Measurements from ENCODE around the gene DHRS1. TPM values are rescaled to one million over a fixed set of nuclear protein-coding genes. Genes with fewer than 3 reads are reported as not detected.

The DHRS1 gene
- total and polyA plus RNA-seq, 2 experiments from 2014 or later, result 15.0 to 15.4 TPM

GRCh38 chr14:24249230-24250021 is 50.2 kb downstream of the DHRS1 start:
- Mint-ChIP-seq H3K36me3 (ENCODE audit: low read depth) (no peaks in the 10 kb centered on the region), H3K4me1 (peaks cover 2% of the 10 kb centered on the region; the same call in 1 of the 3 replicates), H3K27ac (no peak overlapping the region), H3K4me3 (no peak overlapping the region), H3K9me3 (no peaks in the 10 kb centered on the region), H3K27me3 (ENCODE audit: insufficient read depth, low read depth, poor library complexity) (peaks cover 6% of the 10 kb centered on the region)
- H3K4me1 ChIP-seq (ENCODE audit: insufficient read depth), result no peaks in the 10 kb centered on the region
- no peak overlapping the region for H3K27ac ChIP-seq (ENCODE audit: low read depth)
- no peaks in the 10 kb centered on the region for H3F3A ChIP-seq (replicated peaks; ENCODE audit: low read depth)
- DNase-seq (ENCODE audit: low spot score) (no peak), ATAC-seq (no peak)
- no peak overlapping the region for H3K4me3 ChIP-seq
- H3K36me3 ChIP-seq (ENCODE audit: insufficient read depth), result no peaks in the 10 kb centered on the region
- H3K4me2 ChIP-seq, result no peak overlapping the region
- no peak for TF ChIP-seq CREB1 (CRISPR knock-in tag; IDR thresholded peaks at IDR 0.05; ENCODE audit: low read depth)
- TF ChIP-seq EZH2phosphoT487 (IDR thresholded peaks at IDR 0.05; ENCODE audit: unreplicated experiment), result no peak
- TF ChIP-seq ZNF462 (CRISPR knock-in tag; IDR thresholded peaks at IDR 0.05), result no peak
- no peak for TF ChIP-seq ETS1 (IDR thresholded peaks at IDR 0.05)
- TF ChIP-seq NANOG (IDR thresholded peaks at IDR 0.05; ENCODE audit: borderline replicate concordance), result no peak
- TF ChIP-seq CTCF (conservative IDR thresholded peaks at IDR 0.05; ENCODE audit: low read depth in 2 of 2), result no peak
- TF ChIP-seq ZNF114 (CRISPR knock-in tag; IDR thresholded peaks at IDR 0.05), result no peak
- no peak for TF ChIP-seq STAT1 (IDR thresholded peaks at IDR 0.05; ENCODE audit: unreplicated experiment)
- TF ChIP-seq REST (IDR thresholded peaks at IDR 0.05; ENCODE audit: unreplicated experiment), result no peak
- TF ChIP-seq JUNB (IDR thresholded peaks at IDR 0.05; ENCODE audit: unreplicated experiment), result no peak
- no peak overlapping the region for H2AFZ ChIP-seq
- no peaks in the 10 kb centered on the region for H4K20me1 ChIP-seq (replicated peaks; ENCODE audit: insufficient read depth)
- H3K9me2 ChIP-seq (ENCODE audit: insufficient read depth), result no peaks in the 10 kb centered on the region
- H3K79me2 ChIP-seq (replicated peaks; ENCODE audit: insufficient read depth), result no peaks in the 10 kb centered on the region
- no peaks in the 10 kb centered on the region for H3K27me3 ChIP-seq (ENCODE audit: insufficient read depth)

Measured in GM23338 (cell line).